ENCODE results near the gene BCL7A. TPM values are rescaled to one million over a fixed set of nuclear protein-coding genes. Genes with fewer than 3 reads are reported as not detected.
A peak's percentile ranks its signal among the peaks of the same experiment; 100 is the strongest.

The BCL7A gene
- total RNA-seq, 4 donors from 2014 or later, result 18.3 to 27.2 (median 22.7) TPM

GRCh38 chr12:122031342-122032216, 9.9 kb downstream of the BCL7A start:
- no peak for TF ChIP-seq POLR2A (IDR thresholded peaks at IDR 0.05)
- TF ChIP-seq CTCF (IDR thresholded peaks at IDR 0.05), result peak; percentile 38 to 74 (median 61)
- Histone ChIP-seq H3K4me1 (peaks cover 58 to 62% of the 10 kb centered on the region in 2 donors), H3K27me3 (no peaks in the 10 kb centered on the region), H3K4me3 (replicated peaks in 1 of 3) (no peak overlapping the region), H3K36me3 (no peaks in the 10 kb centered on the region), H3K9me3 (no peaks in the 10 kb centered on the region), H3K27ac (no peak overlapping the region)
- WGBS, 2 donors, result 75 to 78% methylated on average over 12 to 19 of the region's 21 CpGs
- peak; percentile 35 to 51 for DNase-seq
- intact Hi-C loops (cut with DNase I), result no loop called here

- intact Hi-C loops (cut with DNase I), result no loop called here
- no peak for DNase-seq
- Histone ChIP-seq H3K36me3 (no peaks in the 10 kb centered on the region), H3K9me3 (no peaks in the 10 kb centered on the region), H3K4me3 (replicated peaks in 1 of 3) (no peak overlapping the region), H3K4me1 (peaks cover 51 to 53% of the 10 kb centered on the region in 2 donors), H3K27ac (no peak overlapping the region), H3K27me3 (no peaks in the 10 kb centered on the region)
- TF ChIP-seq POLR2A (IDR thresholded peaks at IDR 0.05) (no peak), CTCF (IDR thresholded peaks at IDR 0.05) (no peak)
- 91 to 97% methylated on average over 11 of the region's 11 CpGs for WGBS, 2 donors
Measured at GRCh38 chr12:122032580-122032979, 10.9 kb downstream of the BCL7A start.

GRCh38 chr12:122035292-122035691, 13.6 kb downstream of the BCL7A start:
- Histone ChIP-seq H3K27ac (peak overlapping the region; percentile 86 to 91 (median 90)), H3K4me3 (replicated peaks in 1 of 3) (no peak overlapping the region), H3K9me3 (no peaks in the 10 kb centered on the region), H3K27me3 (no peaks in the 10 kb centered on the region), H3K36me3 (no peaks in the 10 kb centered on the region), H3K4me1 (peaks cover 27% of the 10 kb centered on the region in 2 donors)
- WGBS, 2 donors, result 25 to 33% methylated on average over 8 of the region's 8 CpGs
- peak in 1 of 2 donors; percentile 20 for TF ChIP-seq POLR2A (IDR thresholded peaks at IDR 0.05)
- no peak for TF ChIP-seq CTCF (IDR thresholded peaks at IDR 0.05)
- peak; percentile 98 for DNase-seq
- intact Hi-C loops (cut with DNase I), result no loop called here

- no peak for DNase-seq
- peaks cover 22 to 26% of the 10 kb centered on the region in 2 donors for H3K4me1 ChIP-seq
- intact Hi-C loops (cut with DNase I), result no loop called here
- H3K36me3 ChIP-seq, result no peaks in the 10 kb centered on the region
- no peaks in the 10 kb centered on the region for H3K9me3 ChIP-seq
- TF ChIP-seq CTCF (IDR thresholded peaks at IDR 0.05) (no peak), POLR2A (IDR thresholded peaks at IDR 0.05) (no peak)
- H3K27ac ChIP-seq, result peak overlapping the region; percentile 86 to 91 (median 90)
- 91 to 98% methylated on average over 6 of the region's 6 CpGs for WGBS, 2 donors
- no peak overlapping the region for H3K4me3 ChIP-seq (replicated peaks in 1 of 3)
- no peaks in the 10 kb centered on the region for H3K27me3 ChIP-seq
Measured at GRCh38 chr12:122036153-122036552, 14.5 kb downstream of the BCL7A start.
